ENCODE results near the gene CCDC92B. TPM values are rescaled to one million over a fixed set of nuclear protein-coding genes. Genes with fewer than 3 reads are reported as not detected.

CCDC92B gene
- polyA plus RNA-seq, 1 donor from 2014 or later, result 0.32 TPM

DNA sequence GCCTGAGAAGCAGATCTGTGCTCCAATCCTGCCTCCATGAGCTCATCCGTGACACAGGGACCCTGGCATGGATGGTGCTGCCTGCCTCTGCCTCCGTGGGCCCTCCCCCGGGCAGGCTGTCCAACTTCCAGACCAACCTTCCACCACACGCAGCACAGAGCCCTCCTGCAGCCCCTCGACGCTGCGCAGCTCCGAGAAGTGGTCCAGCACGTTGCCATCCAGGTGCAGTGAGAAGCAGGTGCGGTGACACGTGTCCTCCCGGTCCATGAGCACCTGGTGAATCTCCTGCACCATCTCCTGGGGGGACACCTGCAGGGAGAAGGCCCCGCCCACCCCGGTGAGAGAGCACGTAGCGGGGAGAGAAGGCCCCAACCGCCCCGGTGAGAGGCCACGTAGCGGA, 46.3 kb downstream of the CCDC92B start:
- Histone ChIP-seq H3K9me3 (ENCODE audit: low read length) (no peaks in the 10 kb centered on the region), H3K4me2 (ENCODE audit: low read length) (no peak overlapping the region), H3K4me3 (ENCODE audit: low read length) (no peak overlapping the region), H2AFZ (ENCODE audit: low read depth, low read length) (no peak overlapping the region), H4K20me1 (ENCODE audit: insufficient read depth) (no peaks in the 10 kb centered on the region), H3K9me2 (ENCODE audit: insufficient read depth, low read length) (no peaks in the 10 kb centered on the region), H3K36me3 (ENCODE audit: insufficient read depth, low read length) (no peaks in the 10 kb centered on the region), H3K79me2 (replicated peaks; ENCODE audit: insufficient read depth, low read length) (no peaks in the 10 kb centered on the region), H3K9ac (ENCODE audit: low read length) (no peak overlapping the region), H3K27me3 (ENCODE audit: insufficient read depth, low read depth, low read length) (no peaks in the 10 kb centered on the region), H3F3A (ENCODE audit: insufficient read depth, low read length, poor library complexity, severe bottlenecking) (no peaks in the 10 kb centered on the region), H3K27ac (ENCODE audit: low read length) (no peak overlapping the region)
- TF ChIP-seq EZH2 (IDR thresholded peaks at IDR 0.05; ENCODE audit: borderline replicate concordance, insufficient read depth, low read length, poor library complexity, severe bottlenecking) (no peak), RAD21 (conservative IDR thresholded peaks at IDR 0.05) (no peak), MXI1 (conservative IDR thresholded peaks at IDR 0.05; ENCODE audit: poor library complexity, severe bottlenecking) (no peak)

DNA sequence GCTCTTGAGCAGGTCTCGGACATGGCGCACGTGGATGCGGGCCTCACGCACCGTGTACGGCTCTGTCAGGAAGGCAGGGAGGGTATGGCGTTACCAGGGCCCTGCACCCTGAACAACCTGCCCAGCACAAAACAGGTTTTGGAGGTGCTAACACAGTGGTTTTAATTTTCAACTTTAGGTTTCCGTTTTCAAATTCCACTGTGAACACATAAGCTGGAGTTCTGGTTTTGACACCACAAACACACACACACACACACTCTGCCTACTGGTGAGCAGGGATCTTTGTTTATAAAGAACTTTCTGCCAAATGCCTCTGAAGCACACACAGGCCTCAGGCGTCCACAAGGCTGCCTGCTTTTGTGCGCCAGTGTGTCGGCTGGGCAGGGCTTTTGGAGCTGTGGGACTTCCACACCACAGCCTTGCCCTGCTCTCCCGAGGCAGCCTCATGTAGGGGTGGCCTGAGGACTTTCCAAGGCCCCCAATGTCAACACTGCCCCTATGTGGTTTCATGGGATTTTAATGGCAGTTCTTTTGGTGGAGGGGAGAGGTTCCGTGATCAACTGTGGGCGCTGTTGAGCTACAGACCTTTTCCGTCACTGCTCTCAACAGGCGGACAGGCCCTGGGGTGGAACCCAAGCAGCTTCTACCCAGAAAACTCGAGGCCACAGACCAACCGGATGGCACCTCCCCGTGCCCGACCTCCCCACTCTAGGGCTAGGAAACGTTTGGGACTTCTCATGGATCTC, 47.3 kb downstream of the CCDC92B start:
- no peak overlapping the region for H2AFZ ChIP-seq (ENCODE audit: low read depth, low read length)
- H3F3A ChIP-seq (ENCODE audit: insufficient read depth, low read length, poor library complexity, severe bottlenecking), result no peaks in the 10 kb centered on the region
- no peaks in the 10 kb centered on the region for H3K9me3 ChIP-seq (ENCODE audit: low read length)
- H3K27ac ChIP-seq (ENCODE audit: low read length), result no peak overlapping the region
- H3K27me3 ChIP-seq (ENCODE audit: insufficient read depth, low read depth, low read length), result no peaks in the 10 kb centered on the region
- H3K4me2 ChIP-seq (ENCODE audit: low read length), result no peak overlapping the region
- TF ChIP-seq RAD21 (conservative IDR thresholded peaks at IDR 0.05), result no peak
- TF ChIP-seq SMC3 (conservative IDR thresholded peaks at IDR 0.05; ENCODE audit: poor library complexity), result no peak
- TF ChIP-seq, protein P1, sequence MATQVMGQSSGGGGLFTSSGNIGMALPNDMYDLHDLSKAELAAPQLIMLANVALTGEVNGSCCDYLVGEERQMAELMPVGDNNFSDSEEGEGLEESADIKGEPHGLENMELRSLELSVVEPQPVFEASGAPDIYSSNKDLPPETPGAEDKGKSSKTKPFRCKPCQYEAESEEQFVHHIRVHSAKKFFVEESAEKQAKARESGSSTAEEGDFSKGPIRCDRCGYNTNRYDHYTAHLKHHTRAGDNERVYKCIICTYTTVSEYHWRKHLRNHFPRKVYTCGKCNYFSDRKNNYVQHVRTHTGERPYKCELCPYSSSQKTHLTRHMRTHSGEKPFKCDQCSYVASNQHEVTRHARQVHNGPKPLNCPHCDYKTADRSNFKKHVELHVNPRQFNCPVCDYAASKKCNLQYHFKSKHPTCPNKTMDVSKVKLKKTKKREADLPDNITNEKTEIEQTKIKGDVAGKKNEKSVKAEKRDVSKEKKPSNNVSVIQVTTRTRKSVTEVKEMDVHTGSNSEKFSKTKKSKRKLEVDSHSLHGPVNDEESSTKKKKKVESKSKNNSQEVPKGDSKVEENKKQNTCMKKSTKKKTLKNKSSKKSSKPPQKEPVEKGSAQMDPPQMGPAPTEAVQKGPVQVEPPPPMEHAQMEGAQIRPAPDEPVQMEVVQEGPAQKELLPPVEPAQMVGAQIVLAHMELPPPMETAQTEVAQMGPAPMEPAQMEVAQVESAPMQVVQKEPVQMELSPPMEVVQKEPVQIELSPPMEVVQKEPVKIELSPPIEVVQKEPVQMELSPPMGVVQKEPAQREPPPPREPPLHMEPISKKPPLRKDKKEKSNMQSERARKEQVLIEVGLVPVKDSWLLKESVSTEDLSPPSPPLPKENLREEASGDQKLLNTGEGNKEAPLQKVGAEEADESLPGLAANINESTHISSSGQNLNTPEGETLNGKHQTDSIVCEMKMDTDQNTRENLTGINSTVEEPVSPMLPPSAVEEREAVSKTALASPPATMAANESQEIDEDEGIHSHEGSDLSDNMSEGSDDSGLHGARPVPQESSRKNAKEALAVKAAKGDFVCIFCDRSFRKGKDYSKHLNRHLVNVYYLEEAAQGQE (IDR thresholded peaks at IDR 0.05; ENCODE audit: borderline replicate concordance), result no peak
- TF ChIP-seq POLR2AphosphoS5 (IDR thresholded peaks at IDR 0.05), result no peak
- TF ChIP-seq EP300 (conservative IDR thresholded peaks at IDR 0.05; ENCODE audit: poor library complexity, severe bottlenecking), result no peak
- H3K4me3 ChIP-seq (ENCODE audit: low read length), result no peak overlapping the region
- no peaks in the 10 kb centered on the region for H3K79me2 ChIP-seq (replicated peaks; ENCODE audit: insufficient read depth, low read length)
- H4K20me1 ChIP-seq (ENCODE audit: insufficient read depth), result no peaks in the 10 kb centered on the region
- H3K9me2 ChIP-seq (ENCODE audit: insufficient read depth, low read length), result no peaks in the 10 kb centered on the region
- H3K9ac ChIP-seq (ENCODE audit: low read length), result no peak overlapping the region
- no peaks in the 10 kb centered on the region for H3K36me3 ChIP-seq (ENCODE audit: insufficient read depth, low read length)

DNA sequence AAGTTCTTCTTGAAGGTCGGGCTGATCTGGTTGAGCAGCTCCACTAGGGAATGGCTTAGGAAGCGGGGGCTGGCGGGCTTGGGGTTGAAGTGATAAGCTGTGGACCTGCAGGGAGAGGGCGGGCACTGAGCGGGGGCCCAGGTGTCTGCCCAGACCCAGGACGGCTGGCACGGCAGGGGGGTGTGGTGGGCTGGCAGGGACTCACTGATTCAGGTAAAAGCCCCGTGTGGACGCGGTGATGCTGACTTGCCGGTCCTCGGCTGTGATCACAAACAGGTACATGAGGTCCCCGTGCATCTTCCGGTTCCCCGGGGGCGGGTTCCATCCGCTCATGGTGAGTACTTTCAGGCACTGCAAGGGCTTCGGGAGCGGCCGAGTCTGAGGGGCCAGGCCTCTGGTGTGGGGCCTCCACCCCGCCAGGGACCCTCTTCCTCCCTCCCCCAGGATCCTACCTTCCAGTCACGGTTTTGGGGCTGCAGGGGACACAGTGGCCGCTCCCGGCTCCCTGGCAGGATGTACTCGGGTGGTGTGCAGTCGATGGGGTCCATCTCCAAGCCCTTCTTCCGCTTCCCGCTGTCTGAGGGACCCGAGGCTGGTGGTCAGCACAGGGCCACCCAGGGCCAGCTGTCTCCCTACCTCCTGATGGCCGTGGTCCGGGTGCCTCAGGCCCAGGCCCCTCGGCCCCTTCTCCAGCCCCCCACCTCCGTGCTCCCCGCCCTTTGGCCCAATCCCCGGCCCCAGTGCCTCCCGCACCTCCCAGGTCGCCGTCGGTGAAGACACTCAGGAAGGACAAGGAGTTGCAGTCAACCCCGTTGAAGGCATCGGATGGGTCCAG, 48.1 kb downstream of the CCDC92B start:
- Histone ChIP-seq H3K27ac (ENCODE audit: low read length) (no peak overlapping the region), H3K9me2 (ENCODE audit: insufficient read depth, low read length) (no peaks in the 10 kb centered on the region), H3K36me3 (ENCODE audit: insufficient read depth, low read length) (no peaks in the 10 kb centered on the region), H3F3A (ENCODE audit: insufficient read depth, low read length, poor library complexity, severe bottlenecking) (no peaks in the 10 kb centered on the region), H3K9ac (ENCODE audit: low read length) (no peak overlapping the region), H3K4me3 (ENCODE audit: low read length) (no peak overlapping the region), H2AFZ (ENCODE audit: low read depth, low read length) (no peak overlapping the region), H3K79me2 (replicated peaks; ENCODE audit: insufficient read depth, low read length) (no peaks in the 10 kb centered on the region), H3K9me3 (ENCODE audit: low read length) (no peaks in the 10 kb centered on the region), H4K20me1 (ENCODE audit: insufficient read depth) (no peaks in the 10 kb centered on the region), H3K27me3 (ENCODE audit: insufficient read depth, low read depth, low read length) (no peaks in the 10 kb centered on the region), H3K4me2 (ENCODE audit: low read length) (no peak overlapping the region)
- TF ChIP-seq SMC3 (conservative IDR thresholded peaks at IDR 0.05; ENCODE audit: poor library complexity) (no peak), CTCF (IDR thresholded peaks at IDR 0.05; ENCODE audit: poor library complexity, severe bottlenecking) (no peak), RAD21 (conservative IDR thresholded peaks at IDR 0.05) (no peak), EZH2 (IDR thresholded peaks at IDR 0.05; ENCODE audit: borderline replicate concordance, insufficient read depth, low read length, poor library complexity, severe bottlenecking) (no peak), EP300 (conservative IDR thresholded peaks at IDR 0.05; ENCODE audit: poor library complexity, severe bottlenecking) (no peak), POLR2AphosphoS5 (IDR thresholded peaks at IDR 0.05) (no peak), MXI1 (conservative IDR thresholded peaks at IDR 0.05; ENCODE audit: poor library complexity, severe bottlenecking) (no peak), TAF1 (IDR thresholded peaks at IDR 0.05; ENCODE audit: low read depth) (no peak)
- TF ChIP-seq, protein P1 (IDR thresholded peaks at IDR 0.05; ENCODE audit: borderline replicate concordance), result no peak
